GM19193 (cell line): ENCODE measurements around the gene KNCN.

Experiments used
- POLR2A ChIP-seq: IDR thresholded peaks from 4 replicates; pipeline ENCODE4 v1.6.1; 2011; ENCODE audit not compliant: insufficient read depth, insufficient read length; ENCODE audit errors: extremely low read depth

KNCN gene

GRCh38 chr1:46510998-46511365 lies 40.5 kb downstream of the KNCN start:
- no peak for TF ChIP-seq POLR2A

- no peak for TF ChIP-seq POLR2A
Measured at GRCh38 chr1:46510341-46510997, 41.0 kb downstream of the KNCN start.

GRCh38 chr1:46508757-46509156 lies 42.7 kb downstream of the KNCN start:
- TF ChIP-seq POLR2A, result no peak

GRCh38 chr1:46506470-46507219 lies 44.8 kb downstream of the KNCN start:
- no peak for TF ChIP-seq POLR2A

GRCh38 chr1:46503421-46503820 lies 48.0 kb downstream of the KNCN start:
- no peak for TF ChIP-seq POLR2A

GRCh38 chr1:46501528-46501927 lies 49.9 kb downstream of the KNCN start:
- no peak for TF ChIP-seq POLR2A

- TF ChIP-seq POLR2A, result no peak
Measured at GRCh38 chr1:46497665-46498064, 53.8 kb downstream of the KNCN start.

- no peak for TF ChIP-seq POLR2A
Measured at GRCh38 chr1:46497020-46497419, 54.4 kb downstream of the KNCN start.

- no peak for TF ChIP-seq POLR2A
Measured at GRCh38 chr1:46496505-46496904, 54.9 kb downstream of the KNCN start.

- no peak for TF ChIP-seq POLR2A
Measured at GRCh38 chr1:46495778-46496177, 55.7 kb downstream of the KNCN start.
